ENCODE data around the gene TSHZ2.

TSHZ2 gene

GRCh38 chr20:53214392-53214791, 242.2 kb downstream of the TSHZ2 start:
- CTCF ChIA-PET: interaction anchor here (1.8 kb wide), 1 partner anchor 9 kb away, joined by 5 read pairs; no protein-coding TSS in a partner anchor
- TF ChIP-seq CTCF (IDR thresholded peaks at IDR 0.05; ENCODE audit: control extremely low read depth, extremely low read depth, low read depth, missing control alignments): no peak
- POLR2A ChIA-PET: no interaction called here

GRCh38 chr20:53215166-53215565, 243.0 kb downstream of the TSHZ2 start:
- CTCF ChIA-PET: interaction anchor here (1.0 to 2.6 kb wide), 4 partner anchors 10 to 903 kb away, joined by 3 to 16 read pairs (median 4); no protein-coding TSS in a partner anchor
- POLR2A ChIA-PET: no interaction called here
- TF ChIP-seq CTCF (IDR thresholded peaks at IDR 0.05; ENCODE audit: control extremely low read depth, extremely low read depth, low read depth, missing control alignments): no peak
- DNase-seq (ENCODE audit: extremely low spot score): no peak

More at GRCh38 chr20:53214392-53214791, 242.2 kb downstream of the TSHZ2 start:
- no peak for DNase-seq (ENCODE audit: extremely low spot score)

GRCh38 chr20:53216478-53216855, 244.3 kb downstream of the TSHZ2 start:
- DNase-seq (ENCODE audit: extremely low spot score): no peak
- no peak for TF ChIP-seq CTCF (IDR thresholded peaks at IDR 0.05; ENCODE audit: control extremely low read depth, extremely low read depth, low read depth, missing control alignments)
- ChIA-PET CTCF (interaction anchor here (0.8 to 2.6 kb wide), 11 partner anchors 8 to 1090 kb away, joined by 3 to 16 read pairs (median 3); no protein-coding TSS in a partner anchor), POLR2A (no interaction called here)

GRCh38 chr20:53216856-53217576, 244.9 kb downstream of the TSHZ2 start:
- peak; percentile 73 for DNase-seq (ENCODE audit: extremely low spot score)
- ChIA-PET POLR2A (no interaction called here), CTCF (interaction anchor here (0.8 to 2.6 kb wide), 10 partner anchors 9 to 1090 kb away, joined by 3 to 16 read pairs (median 3); no protein-coding TSS in a partner anchor)
- peak; percentile 95 for TF ChIP-seq CTCF (IDR thresholded peaks at IDR 0.05; ENCODE audit: control extremely low read depth, extremely low read depth, low read depth, missing control alignments)

GRCh38 chr20:53220482-53221307, 248.5 kb downstream of the TSHZ2 start:
- ChIA-PET CTCF (interaction anchor here (0.9 to 2.5 kb wide), 6 partner anchors 12 to 979 kb away, joined by 3 to 9 read pairs (median 4); no protein-coding TSS in a partner anchor), POLR2A (no interaction called here)
- TF ChIP-seq CTCF (IDR thresholded peaks at IDR 0.05; ENCODE audit: control extremely low read depth, extremely low read depth, low read depth, missing control alignments): no peak
- no peak for DNase-seq (ENCODE audit: extremely low spot score)

- DNase-seq (ENCODE audit: extremely low spot score): no peak
- TF ChIP-seq CTCF (IDR thresholded peaks at IDR 0.05; ENCODE audit: control extremely low read depth, extremely low read depth, low read depth, missing control alignments): no peak
- ChIA-PET POLR2A (no interaction called here), CTCF (interaction anchor here (1.5 kb wide), 1 partner anchor 977 kb away, joined by 3 read pairs; no protein-coding TSS in a partner anchor)
Observed at GRCh38 chr20:53221731-53222130, 249.6 kb downstream of the TSHZ2 start.
